RWPE2 (cell line): ENCODE data around the gene QSOX1.

Source experiments
- ATAC-seq: fragments of 200-7000 bp; cut with Tn5 transposase; 3 replicates; pipeline ENCODE4 v1.9.1; 2021; ENCODE audit warnings: low read depth
- DNase-seq: peaks from one replicate; pipeline ENCODE4 v3.0.0-alpha.2; 2020; ENCODE audit warnings: low spot score
- H3K27ac ChIP-seq: fragments of 450-650 bp; 2 replicates; pipeline ENCODE4 v1.5.1; 2017; ENCODE audit warnings: mild to moderate bottlenecking; ENCODE audit not compliant: poor library complexity, severe bottlenecking
- H3K27me3 ChIP-seq: fragments of 250-450 bp; sonication (Bioruptor Pico); 2 replicates; pipeline ENCODE4 v1.5.1; 2021; ENCODE audit warnings: mild to moderate bottlenecking, moderate library complexity; ENCODE audit not compliant: insufficient read depth, poor library complexity, severe bottlenecking
- H3K36me3 ChIP-seq: fragments of 250-450 bp; sonication (Bioruptor Pico); 2 replicates; pipeline ENCODE4 v1.5.1; 2020; ENCODE audit warnings: low read depth, mild to moderate bottlenecking, moderate library complexity
- H3K4me1 ChIP-seq: fragments of 250-450 bp; sonication (Bioruptor Pico); 2 replicates; pipeline ENCODE4 v1.5.1; 2021; ENCODE audit warnings: mild to moderate bottlenecking, moderate library complexity; ENCODE audit not compliant: insufficient read depth, poor library complexity, severe bottlenecking
- H3K4me3 ChIP-seq: fragments of 250-450 bp; sonication (Bioruptor Pico); 2 replicates; pipeline ENCODE4 v1.5.1; 2021; ENCODE audit warnings: mild to moderate bottlenecking, moderate library complexity; ENCODE audit not compliant: severe bottlenecking
- H3K9me3 ChIP-seq: fragments of 250-450 bp; sonication (Bioruptor Pico); 2 replicates; pipeline ENCODE4 v1.5.1; 2021; ENCODE audit warnings: mild to moderate bottlenecking, moderate library complexity; ENCODE audit not compliant: severe bottlenecking
- TF ChIP-seq, protein P1 (sequence below): fragments of 450-650 bp; IDR thresholded peaks from one replicate; pipeline ENCODE4 v1.5.1; 2017; ENCODE audit warnings: mild to moderate bottlenecking, moderate library complexity; ENCODE audit not compliant: poor library complexity, severe bottlenecking

The QSOX1 gene

DNA sequence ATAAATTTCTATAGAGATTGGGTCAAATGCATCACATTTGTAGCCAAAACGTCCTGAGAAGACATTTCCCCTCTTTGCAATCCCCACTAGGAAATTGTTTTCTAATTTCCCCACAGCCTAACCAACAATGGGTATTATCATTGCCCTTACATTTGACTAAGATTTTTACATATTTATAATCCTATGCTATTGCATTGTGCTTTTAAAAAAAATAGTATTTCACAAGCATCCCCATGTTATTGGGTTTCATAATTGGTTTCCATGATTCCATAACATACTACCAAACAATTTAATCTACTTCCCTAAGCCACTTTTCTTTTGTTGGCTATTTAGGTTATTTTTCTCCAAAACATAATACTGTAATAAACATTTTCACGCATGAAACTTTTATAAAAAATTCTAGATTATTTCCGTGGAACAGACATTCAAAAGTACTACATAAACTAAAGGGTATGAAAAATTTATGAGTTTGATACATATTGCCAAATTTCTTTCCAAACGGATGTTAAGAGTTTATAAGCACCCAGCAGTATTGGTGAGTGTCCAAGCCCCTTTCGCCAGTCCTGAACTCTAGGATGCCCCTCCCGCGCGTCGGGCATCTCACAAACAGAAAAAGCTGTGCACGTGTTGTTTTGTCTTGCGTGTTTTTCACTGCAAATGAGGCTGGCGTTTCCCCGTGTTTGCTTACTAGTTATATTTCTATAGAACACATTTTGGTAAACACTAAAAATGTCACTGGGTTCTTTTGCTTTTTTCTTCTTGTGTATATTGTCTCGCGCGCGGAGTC is 73.4 kb downstream of the QSOX1 start:
- DNase-seq = no peak
- no peak overlapping the region for H3K4me3 ChIP-seq
- no peak overlapping the region for H3K27ac ChIP-seq
- no peaks in the 10 kb centered on the region for H3K36me3 ChIP-seq
- no peaks in the 10 kb centered on the region for H3K4me1 ChIP-seq
- TF ChIP-seq, protein P1, sequence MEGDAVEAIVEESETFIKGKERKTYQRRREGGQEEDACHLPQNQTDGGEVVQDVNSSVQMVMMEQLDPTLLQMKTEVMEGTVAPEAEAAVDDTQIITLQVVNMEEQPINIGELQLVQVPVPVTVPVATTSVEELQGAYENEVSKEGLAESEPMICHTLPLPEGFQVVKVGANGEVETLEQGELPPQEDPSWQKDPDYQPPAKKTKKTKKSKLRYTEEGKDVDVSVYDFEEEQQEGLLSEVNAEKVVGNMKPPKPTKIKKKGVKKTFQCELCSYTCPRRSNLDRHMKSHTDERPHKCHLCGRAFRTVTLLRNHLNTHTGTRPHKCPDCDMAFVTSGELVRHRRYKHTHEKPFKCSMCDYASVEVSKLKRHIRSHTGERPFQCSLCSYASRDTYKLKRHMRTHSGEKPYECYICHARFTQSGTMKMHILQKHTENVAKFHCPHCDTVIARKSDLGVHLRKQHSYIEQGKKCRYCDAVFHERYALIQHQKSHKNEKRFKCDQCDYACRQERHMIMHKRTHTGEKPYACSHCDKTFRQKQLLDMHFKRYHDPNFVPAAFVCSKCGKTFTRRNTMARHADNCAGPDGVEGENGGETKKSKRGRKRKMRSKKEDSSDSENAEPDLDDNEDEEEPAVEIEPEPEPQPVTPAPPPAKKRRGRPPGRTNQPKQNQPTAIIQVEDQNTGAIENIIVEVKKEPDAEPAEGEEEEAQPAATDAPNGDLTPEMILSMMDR = no peak
- H3K9me3 ChIP-seq = peaks cover 2% of the 10 kb centered on the region
- no peak for ATAC-seq
- peaks cover 76% of the 10 kb centered on the region for H3K27me3 ChIP-seq

DNA sequence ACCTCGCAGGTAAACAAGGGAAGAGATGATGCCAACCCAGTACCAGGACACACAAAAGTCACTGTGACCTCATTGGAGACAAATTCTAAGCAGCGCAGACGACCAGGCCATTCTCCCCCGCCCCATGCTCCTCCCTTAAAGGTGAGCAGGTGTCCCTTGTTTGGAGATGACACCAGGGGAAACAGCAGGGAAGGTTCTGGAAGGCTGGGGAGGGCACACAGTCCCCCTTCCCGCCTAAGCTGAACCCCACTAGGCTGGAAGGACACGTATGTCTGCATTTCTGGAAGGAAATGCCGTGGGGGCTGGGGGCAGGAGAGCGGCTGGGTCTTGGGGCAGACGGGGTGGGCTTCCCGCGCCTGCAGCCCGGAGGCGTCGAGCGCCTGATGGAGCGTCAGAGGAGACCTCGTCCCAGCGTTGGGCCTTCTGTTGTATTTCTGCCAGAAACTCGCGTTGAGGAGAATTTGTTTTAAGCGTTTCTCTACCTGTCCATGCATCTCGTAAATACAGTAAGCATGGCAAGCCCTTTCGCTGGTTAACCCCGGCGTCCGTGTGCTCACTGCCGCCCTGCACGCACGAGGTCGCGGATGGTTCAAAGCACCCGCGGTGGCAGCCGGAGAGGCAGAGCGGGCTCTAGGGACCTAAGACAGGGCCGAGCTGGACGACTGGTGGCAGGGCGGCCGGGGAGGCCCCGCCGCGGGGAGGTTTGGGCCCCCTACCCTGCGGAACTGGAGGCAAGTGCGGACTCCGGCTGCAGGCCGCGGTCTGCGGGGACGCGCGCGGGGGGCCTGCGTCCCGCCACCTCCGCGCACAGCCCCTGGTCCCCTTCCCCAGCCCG is 74.2 kb downstream of the QSOX1 start:
- Histone ChIP-seq H3K27me3 (peaks cover 84% of the 10 kb centered on the region), H3K27ac (no peak overlapping the region), H3K36me3 (no peaks in the 10 kb centered on the region), H3K4me1 (no peaks in the 10 kb centered on the region), H3K9me3 (peaks cover 2% of the 10 kb centered on the region), H3K4me3 (peak overlapping the region; percentile 39)
- ATAC-seq (0 out of 3 replicates have a peak, but pooled peaks have one; percentile 6), DNase-seq (no peak)
- TF ChIP-seq, protein P1 = no peak

DNA sequence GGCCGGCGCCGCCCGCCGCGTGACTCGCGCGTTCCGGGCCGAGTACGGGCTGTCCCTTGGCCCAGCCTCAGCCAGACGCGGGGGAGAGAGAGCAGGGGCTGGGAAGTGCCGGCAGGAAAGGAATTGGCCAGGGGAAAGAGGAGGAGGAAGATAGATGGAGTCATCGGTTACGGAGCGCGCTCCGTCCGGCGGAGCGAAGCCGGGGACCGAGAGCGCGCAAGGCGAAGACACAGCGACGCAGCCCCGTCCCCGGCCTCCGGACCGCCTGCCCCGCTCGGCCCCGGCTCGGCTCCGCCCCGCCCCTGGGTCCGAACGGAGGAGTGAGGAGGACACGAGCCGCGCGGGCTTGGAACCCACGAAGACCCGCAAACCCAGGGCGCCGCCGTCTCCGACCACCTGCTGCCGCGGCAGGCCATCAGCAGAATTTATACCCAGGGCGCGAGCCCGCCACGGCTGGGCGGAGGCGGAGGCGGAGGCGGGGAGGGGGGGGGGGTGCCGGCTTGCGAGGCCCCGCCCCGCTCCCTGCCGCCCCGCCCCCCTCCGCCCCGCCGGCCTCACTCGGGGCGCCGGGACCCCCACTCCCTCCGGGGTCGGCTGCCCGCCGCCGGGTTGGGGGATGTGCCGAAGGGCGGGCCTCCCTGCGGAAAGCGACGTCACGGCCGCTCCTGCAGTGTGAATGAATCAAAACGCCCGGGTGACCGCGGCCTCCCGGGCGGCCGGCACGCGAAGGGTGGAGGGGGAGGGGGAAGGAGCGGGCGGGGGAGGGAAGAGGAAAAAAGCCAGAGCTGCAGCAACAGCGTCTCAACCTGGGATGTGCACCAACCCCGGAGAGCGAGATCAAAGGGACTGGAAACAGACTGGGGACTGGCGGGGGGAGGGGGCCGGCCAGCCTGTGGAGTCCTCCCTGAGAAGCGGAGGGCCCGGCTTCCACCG is 75.1 kb downstream of the QSOX1 start, which contains the start of gene LHX4:
Gene LHX4, plus strand, starts transcription at position 782 of the 933 bp plus-strand sequence. CDS start 266 bp downstream, outside the sequence.
- DNase-seq (no peak), ATAC-seq (peak; percentile 32)
- Histone ChIP-seq H3K4me3 (peak within 1 kb of the TSS; percentile 39), H3K4me1 (no peaks in the 10 kb centered on the region), H3K27me3 (peaks cover 92% of the 10 kb centered on the region), H3K9me3 (peaks cover 2% of the 10 kb centered on the region), H3K27ac (no peak within 1 kb of the TSS), H3K36me3 (no peaks in the 10 kb centered on the region)
- TF ChIP-seq, protein P1 = no peak

DNA sequence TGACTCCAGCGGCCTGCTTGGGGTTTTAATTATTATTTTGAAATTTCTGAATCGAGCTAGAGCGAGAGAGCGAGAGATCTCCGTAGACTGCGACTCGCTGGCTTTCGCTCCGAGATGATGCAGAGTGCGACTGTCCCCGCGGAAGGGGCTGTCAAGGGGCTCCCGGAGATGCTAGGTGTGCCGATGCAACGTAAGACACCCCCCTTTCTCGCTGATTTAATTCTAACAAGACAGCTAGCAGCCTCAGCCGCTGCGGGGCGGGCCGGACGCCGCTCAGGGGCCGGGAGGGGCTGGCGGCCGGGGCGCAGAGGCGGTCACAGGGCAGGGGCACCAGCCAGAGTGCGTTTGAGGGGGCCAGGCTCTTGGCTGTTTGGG is 75.7 kb downstream of the QSOX1 start:
- H3K27me3 ChIP-seq = peaks cover 92% of the 10 kb centered on the region
- no peaks in the 10 kb centered on the region for H3K4me1 ChIP-seq
- peaks cover under 1% of the 10 kb centered on the region for H3K9me3 ChIP-seq
- H3K4me3 ChIP-seq = peak overlapping the region; percentile 39
- TF ChIP-seq, protein P1 = no peak
- DNase-seq (no peak), ATAC-seq (peak; percentile 2; the same call in 2 of the 3 replicates)
- H3K27ac ChIP-seq = no peak overlapping the region
- no peaks in the 10 kb centered on the region for H3K36me3 ChIP-seq
